DMS 273 (cell line): Measurements from ENCODE around the gene RHD.
"Not testable (repeated sequence)": the region's sequence is repeated elsewhere in the genome, so short reads cannot be mapped to it uniquely, and the experiment has no call there.

Experiments
- DNase-seq: peaks from one replicate; lab custom pipeline; 2025; ENCODE audit not compliant: unreplicated experiment; lab: John Stamatoyannopoulos, UW

RHD gene

DNA sequence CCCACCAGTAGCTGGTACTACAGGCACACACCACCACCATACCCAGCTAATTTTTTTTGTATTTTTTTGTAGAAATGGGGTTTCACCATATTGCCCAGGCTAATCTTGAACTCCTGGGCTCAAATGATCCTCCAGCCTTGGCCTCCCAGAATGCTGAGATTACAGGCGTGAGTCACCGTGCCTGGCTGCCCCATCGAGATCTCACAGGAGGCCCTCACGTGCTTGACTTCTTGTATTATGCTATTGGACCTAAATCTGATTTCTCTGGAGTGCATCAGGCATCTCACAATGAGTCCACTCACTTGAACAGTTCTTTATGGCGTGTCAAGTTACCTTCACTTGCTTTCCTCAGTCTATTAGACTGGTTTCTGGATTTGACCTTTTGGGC is 15.7 kb upstream of the RHD start:
- no peak for DNase-seq

DNA sequence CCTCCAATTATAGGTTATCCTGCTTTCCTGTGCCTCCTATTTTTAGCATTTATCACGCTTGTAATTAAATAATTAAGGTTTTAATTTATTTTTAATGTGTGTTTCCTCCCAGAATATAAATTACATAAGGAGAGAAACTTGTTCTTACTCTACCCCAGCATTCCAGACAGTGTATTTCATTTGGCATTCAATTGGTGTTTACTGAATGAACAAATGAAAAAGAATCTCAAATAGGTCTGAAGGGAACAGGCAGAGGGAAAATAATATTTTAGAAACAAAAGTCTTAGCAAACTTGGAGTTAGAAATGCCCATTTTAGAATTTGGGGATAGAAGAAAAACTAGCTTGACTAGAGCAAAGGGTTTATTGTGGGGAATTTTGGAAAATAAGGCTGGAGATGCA is 15.1 kb upstream of the RHD start:
- DNase-seq = no peak

DNA sequence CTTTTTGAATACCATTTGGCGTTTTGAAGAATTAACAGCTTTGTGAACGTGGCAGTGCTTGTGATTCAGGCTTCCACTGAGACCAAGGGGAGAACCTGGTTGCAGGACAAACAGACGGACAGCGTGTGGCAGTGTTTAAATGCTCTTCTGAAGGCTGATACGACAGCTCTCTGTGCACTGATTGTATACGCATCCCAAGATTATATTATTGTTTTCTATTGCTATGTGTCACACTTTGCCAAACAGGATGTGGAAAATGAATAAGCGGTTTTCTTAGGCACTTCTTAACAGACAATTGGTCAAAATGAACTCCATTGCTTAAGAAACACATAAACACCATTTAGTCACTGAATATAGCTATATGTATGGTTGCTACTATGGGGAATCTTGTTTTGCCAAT is 12.5 kb upstream of the RHD start:
- not testable (repeated sequence) for DNase-seq

DNA sequence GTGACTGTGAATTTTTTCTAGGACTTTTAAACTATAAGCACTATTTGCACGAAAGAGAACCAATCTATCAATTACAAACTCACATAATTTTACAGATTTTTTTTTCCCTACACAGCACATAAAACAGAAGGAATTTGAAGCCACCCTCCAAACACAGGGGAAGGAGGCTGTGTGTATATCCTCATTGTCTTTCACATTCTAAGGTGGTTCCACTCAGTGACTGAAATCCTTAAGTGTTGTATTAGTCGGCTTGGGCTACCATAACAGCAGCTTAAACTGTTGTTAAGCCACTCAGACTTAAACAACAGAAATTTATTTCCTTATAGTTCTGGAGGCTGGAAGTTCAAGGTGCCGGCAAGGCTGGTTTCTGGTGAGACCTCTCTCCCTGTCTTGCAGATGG is 12.0 kb upstream of the RHD start:
- DNase-seq = not testable (repeated sequence)

DNA sequence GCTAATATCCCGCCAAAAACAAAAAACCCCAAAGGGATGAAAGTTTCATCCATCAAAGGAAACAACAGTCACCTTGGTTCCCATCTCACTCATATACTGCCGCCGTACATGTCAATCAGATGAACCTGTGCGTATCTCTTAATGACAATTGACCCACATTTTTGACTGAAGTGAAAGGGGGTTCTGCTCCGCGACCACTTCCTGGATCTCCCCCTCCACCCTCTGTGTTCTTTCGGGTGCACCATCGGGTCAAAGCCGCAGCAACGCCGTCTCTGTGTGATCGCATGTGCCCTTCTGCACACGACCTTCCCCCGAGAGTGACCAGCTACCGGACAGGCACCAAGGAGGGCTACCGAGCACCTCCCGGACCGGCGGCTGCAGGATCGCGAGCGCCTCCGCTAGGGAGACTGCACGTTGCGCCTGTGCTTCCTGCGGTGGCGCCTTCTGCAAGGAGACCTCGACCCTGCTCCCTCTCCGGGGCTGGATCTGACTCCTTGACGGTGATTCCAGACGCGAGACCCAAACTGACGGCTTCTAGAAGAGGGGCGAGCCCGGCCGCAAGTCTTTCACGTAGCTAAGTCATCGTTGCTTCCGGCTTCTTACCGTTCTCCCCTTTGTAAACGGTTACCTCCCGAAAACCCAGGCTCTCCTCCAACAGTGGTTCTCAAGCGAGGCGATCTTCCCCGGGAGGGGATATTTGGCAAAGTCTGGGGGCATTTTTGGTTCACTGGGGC is 5.6 kb upstream of the RHD start:
- not testable (repeated sequence) for DNase-seq

- DNase-seq = peak; percentile 83
Observed at GRCh38 chr1:25267288-25268142, 4.8 kb upstream of the RHD start.

DNA sequence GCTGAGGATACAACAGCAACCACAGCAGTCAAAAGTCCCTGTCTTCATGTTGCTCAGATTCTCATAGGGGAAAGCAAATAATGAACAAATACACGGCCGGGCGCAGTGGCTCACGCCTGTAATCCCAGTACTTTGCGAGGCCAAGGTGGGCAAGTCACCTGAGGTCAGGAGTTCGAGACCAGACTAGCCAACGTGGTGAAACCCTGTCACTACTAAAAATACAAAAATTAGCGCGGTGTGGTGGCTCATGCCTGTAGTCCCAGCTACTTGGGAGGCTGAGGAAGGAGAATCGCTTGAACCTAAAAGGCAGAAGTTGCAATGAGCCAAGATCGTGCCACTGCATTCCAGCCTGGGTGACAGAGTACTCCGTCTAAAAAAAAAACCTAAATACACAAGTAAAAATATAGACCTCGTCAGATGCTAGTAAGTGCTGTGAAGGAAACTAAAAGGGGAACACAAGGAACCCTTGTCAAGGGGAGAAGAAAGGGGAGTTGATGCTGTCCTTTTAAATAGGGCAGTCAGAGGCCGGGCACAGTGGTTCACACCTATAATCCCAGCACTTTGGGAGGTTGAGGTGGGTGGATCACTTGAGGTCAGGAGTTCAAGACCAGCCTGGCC is 4.1 kb upstream of the RHD start:
- DNase-seq = not testable (repeated sequence)

DNA sequence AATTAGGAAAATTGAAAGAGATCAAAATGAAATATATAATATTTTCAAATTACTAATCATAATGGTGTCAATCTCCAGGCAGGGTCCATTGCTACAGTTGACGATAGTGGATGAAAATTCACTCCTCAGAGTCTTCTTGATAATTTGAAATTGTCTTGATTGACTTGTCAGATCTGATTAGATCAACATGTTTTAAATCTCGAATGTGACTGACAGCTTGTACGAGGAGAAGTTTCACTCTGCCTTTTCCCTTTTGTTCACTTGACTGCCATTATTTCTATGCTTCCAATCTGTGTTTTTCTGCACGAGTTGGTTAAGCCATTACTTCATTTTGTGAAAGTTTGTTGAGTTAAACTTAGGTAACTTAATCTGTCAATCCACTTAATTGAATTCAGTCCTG is 3.3 kb downstream of the RHD start:
- DNase-seq = not testable (repeated sequence)

DNA sequence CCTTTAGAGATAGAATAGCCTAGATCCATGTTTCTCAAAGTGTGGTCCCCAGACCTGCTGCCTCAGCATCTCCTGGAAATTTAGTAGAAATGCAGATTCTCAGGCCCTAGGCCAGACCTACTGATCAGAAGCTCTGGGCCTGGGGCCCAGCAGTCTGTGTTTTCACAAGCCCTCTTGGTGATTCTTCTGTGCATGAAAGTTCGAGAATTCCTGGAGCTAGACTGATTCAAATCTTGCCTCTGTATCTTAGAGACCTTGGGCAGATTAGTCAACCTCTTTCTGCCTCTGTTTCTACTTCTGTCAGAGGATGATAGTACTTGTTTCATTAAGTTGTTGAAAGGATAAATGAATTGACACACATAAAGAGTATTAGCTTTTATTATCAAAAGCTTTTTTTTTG is 5.0 kb downstream of the RHD start:
- not testable (repeated sequence) for DNase-seq

DNA sequence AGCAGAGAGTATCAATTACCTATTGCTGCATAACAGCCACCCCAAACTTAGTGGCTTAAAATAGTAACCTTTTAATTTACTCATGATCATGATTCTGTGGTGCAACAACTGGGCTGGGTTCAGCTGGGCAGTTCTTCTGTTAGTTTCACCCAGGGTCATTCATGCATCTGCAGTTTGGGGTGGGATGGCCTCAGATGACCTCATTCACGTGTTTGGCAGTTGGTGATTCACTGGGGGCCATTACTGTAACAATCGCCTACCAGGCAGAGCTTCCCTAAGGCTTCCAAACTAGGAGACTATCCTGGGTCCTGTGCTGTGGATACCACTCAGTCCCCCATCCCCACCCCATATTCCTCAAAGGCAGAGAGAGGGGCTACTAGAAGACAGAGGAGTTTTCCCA is 6.0 kb downstream of the RHD start:
- not testable (repeated sequence) for DNase-seq

DNA sequence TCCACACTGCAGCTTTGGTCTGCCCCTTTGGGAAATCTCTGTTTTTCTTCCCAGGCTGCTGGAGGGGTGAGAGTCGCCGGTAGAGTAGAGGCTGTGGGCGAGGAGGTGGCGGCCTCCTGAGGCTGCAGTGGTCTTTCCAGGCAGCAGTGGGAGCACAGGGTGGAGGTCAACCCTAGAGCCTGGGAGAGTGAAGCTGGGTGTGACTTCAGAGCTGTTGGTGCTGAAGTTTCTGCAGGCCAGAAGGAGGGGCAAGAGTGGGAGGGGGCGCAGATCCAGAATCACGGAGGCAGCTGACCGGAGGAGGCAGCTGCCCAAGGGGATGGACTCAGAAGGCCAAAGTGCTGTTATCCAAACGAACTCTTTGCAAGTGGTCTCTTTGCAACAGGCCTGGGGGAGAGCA is 6.5 kb downstream of the RHD start:
- not testable (repeated sequence) for DNase-seq

- not testable (repeated sequence) for DNase-seq
Observed at GRCh38 chr1:25279693-25280111, 7.4 kb downstream of the RHD start.

GRCh38 chr1:25285862-25286261 is 13.6 kb downstream of the RHD start:
- not testable (repeated sequence) for DNase-seq

DNA sequence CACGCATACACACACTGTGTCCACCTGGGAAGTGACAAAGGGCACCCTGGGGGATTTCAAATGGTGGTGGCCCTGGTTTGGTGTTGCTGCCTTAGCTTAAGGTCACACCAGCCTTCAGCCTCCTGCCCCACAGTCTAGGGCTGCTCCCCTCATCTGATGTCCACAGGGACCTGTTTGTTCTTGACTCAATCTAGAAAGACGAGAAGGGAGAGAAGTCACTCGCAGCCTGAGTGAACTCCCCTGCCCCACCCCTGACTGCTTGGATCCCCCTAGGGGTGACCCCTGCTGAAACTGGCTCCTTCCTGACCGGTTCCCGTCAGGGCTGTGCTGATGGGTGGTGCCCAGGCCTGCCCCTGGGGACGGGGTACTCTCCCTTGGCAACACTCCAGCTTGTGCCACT is 14.9 kb downstream of the RHD start:
- DNase-seq = peak; percentile 13

DNA sequence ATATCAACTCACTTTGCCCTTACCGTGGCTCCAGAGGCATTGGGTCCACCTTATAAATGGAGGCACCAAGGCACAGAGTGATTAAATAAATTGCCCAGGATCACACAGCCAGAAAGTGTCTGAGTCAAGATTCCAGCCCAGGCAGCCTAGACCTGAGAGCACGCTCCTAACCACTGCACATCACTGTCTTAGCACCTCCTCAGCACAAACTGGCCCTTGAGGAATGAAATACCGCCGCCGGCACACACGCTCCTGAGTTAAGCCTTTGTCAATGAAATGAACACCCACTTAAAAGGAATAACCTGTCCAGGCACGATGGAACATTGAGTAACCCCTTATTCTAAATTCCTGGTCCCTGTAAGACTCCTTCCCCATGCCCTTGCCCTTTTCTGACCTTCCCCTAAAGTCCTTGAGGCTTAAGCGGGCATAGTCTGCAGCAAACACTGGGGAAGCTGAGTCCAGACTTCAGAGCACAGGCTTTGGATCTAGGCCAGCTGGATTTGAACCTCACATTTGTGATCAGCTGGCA is 16.3 kb downstream of the RHD start:
- DNase-seq = not testable (repeated sequence)

DNA sequence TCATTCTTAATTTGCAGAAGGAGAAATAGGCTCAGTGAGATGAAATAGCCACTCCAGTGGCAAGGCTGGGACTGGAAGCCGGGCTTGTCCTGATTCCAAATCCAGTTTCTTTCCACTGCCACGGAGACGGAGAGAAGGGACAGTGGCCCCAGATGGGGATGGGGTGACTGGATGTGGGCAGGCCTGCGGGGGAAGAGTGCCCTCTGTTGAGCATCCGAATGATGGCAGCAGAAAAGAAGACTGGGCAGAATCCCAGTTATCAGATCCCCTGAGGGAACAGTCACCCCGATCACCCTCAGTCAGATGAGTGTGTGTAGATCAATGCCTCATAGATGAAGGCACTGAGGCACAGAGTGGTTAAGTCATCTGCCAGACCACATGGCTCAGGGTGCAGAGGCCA is 17.7 kb downstream of the RHD start:
- DNase-seq = peak; percentile 23

DNA sequence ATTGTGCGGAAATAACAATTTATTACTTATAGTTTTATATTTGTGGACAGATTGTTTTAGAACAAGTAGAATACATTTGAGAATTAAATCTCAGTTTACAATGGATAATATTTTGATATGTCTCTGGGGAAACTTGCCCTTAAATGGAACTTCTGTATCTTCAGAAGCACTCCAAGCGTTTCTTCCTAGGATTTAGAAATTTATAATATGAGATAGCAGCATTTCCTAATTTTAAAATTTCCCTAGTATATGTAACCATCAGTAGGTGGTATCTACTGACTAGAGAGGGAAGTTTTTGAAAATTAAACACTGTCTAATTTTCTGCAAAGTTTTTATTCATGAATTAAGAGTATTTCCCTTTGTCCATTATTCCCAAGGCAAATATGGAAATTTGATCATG is 21.1 kb downstream of the RHD start:
- not testable (repeated sequence) for DNase-seq

GRCh38 chr1:25294889-25295826 is 22.8 kb downstream of the RHD start:
- DNase-seq = not testable (repeated sequence)

- DNase-seq = not testable (repeated sequence)
Observed at GRCh38 chr1:25296501-25296900, 24.2 kb downstream of the RHD start.

DNA sequence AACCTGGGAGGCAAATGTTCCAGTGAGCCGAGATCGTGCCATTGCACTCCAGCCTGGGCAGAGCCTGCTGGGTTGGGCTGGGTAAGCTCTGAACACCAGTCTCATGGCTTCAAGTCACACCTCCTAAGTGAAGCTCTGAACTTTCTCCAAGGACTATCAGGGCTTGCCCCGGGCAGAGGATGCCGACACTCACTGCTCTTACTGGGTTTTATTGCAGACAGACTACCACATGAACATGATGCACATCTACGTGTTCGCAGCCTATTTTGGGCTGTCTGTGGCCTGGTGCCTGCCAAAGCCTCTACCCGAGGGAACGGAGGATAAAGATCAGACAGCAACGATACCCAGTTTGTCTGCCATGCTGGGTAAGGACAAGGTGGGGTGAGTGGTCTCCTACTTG is 28.4 kb downstream of the RHD start:
- DNase-seq = not testable (repeated sequence)
